ENCODE measurements around the gene PGAP6.
A peak's percentile ranks its signal among the peaks of the same experiment; 100 is the strongest.
"Not testable (repeated sequence)": the region's sequence is repeated elsewhere in the genome, so short reads cannot be mapped to it uniquely, and the experiment has no call there.

The PGAP6 gene

DNA sequence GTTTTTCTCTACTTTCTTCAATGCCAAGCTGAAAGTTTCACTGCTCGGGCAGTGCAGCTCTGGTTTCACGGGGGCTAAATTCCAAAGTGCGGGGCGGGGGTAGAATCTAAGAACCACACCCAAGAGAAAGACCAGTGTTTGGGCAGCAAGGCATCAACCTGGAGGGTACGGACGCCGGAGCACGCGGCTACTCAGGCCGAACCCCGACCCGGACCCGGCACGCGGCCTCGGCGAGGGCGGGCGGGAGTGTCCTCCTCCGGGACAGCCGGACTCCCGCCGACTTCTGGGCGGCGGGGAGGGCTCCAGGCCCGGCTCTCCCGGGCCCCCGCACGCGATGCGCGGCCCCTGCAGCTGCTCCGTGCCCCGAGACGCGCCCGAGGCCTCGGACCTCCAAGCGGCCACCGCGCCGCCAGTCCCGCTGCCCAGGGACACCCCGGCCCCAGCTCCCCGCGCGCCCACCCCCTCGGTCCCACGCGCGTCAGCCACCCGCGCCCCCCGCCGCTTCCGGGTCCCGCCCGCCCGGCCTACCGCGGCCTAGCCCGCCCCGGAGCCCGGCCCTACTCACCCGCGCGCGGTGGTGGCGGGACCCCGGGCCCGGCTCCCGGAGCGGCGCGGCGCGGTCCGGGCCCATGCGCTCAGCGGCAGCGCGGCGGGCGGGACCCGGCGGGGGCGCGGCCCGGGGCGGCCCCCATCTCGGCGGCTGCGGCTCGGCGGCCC, 29.8 kb downstream of the PGAP6 start:
- DNase-seq (ENCODE audit: low spot score) = peak; percentile 17

DNA sequence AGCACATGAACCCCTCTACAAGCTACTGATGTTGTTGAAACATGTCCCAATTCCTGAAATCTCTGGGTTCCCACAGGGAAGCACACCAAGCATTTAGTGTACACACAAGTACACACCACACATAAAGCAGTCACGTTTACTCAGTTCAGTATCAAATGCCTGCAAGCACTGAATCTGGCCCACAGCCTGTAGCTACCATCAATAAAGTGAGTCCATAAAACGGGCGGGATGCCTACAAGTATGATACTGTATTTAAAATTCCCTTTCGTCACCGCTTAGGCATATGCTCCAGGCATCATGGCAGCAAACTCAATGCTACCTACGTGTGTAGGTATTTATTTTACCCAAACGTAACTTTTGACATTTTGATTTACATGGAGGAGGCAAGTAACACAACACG, 31.6 kb downstream of the PGAP6 start:
- DNase-seq (ENCODE audit: low spot score) = no peak

DNA sequence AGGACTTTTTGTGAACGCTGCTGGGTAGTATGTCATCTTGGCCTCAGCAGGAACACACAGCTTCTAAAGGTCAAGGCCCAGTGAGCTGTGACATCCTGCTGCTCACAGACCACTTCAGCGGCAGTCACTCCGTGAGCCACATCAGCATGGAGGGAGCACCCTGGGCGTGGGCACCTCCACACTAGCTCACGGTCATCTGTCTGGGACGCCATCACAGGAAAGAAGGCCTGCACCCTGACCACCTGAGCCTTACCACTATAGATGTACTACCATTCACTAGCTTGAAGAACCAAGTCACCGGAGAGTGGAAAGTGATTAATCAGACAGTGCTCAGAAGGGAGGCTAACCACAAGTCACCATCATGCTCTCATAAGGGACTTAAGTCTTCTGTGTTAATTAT, 32.6 kb downstream of the PGAP6 start:
- no peak for DNase-seq (ENCODE audit: low spot score)

DNA sequence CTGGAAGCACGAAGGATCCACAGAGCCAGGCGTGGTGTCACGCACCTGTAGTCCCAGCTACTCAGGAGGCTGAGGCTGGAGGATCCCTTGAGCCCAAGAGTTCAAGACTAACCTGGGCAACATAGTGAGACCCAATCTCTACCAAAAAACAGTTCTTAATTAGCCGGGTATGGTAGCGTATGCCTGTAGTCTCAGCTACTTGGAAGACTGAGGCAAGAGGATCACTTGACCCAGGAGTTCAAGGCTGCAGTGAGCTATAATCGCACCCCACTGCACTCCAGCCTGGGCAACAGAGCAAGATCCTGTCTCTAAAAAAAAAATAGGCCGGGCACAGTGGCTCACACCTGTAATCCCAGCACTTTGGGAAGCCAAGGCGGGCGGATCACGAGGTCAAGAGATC, 33.3 kb downstream of the PGAP6 start:
- not testable (repeated sequence) for DNase-seq (ENCODE audit: low spot score)

DNA sequence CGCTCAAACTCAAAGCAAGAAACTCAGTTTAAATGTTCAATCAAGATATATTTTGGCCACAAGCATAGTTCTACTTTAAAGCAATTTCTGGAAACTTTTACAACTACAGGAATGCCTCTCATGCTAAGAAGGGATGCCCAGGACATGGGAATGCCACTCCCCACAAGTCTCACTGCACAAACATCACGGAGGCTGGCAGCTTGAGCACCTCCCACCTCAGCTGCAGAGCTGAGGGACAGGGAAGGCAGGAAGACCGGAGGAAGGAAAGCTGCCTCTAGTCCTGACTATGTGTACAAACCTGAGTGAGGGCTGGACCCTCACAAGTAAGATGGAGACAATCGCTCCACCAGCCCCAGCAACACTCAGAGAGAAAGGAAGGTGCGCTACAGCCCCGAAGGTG, 34.6 kb downstream of the PGAP6 start:
- DNase-seq (ENCODE audit: low spot score) = no peak

DNA sequence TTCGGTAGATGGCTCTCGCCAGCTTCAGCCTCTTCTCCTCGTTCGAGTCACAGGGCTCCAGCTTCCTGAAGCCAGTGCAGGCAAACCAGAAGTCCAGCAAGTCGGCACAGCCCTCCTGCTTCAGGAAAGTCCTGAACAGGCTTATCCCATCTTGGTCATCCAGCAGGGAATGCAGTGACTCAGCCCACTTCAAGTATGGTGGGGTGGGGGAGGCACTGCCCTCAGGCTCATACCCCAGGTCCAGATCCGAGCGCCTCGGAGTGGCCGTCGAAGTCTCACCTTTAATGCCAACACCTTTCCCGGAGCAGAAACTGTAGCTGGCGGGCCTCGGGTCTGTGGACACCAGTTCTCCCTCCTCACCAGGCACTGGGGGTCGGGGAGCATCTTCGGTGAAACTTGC, 35.2 kb downstream of the PGAP6 start:
- no peak for DNase-seq (ENCODE audit: low spot score)

DNA sequence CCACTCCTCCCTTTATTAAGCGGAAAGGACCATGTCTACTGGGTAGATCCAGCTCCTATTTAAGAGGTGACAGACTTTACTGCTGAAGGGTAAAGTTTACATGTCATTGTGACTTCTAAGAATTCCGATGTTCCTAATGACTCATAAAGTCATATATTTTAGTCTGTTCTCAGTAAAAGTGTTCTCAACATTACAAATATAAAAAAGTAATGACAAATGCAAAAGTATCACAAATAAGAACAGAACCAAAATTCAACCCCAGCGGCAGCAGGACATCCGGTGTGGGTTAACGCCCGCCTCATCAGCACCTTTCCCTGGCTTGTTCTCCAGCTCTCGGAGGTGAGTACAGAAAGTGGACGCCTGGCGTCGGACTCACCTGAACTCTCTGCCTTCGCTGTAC, 36.0 kb downstream of the PGAP6 start:
- no peak for DNase-seq (ENCODE audit: low spot score)

DNA sequence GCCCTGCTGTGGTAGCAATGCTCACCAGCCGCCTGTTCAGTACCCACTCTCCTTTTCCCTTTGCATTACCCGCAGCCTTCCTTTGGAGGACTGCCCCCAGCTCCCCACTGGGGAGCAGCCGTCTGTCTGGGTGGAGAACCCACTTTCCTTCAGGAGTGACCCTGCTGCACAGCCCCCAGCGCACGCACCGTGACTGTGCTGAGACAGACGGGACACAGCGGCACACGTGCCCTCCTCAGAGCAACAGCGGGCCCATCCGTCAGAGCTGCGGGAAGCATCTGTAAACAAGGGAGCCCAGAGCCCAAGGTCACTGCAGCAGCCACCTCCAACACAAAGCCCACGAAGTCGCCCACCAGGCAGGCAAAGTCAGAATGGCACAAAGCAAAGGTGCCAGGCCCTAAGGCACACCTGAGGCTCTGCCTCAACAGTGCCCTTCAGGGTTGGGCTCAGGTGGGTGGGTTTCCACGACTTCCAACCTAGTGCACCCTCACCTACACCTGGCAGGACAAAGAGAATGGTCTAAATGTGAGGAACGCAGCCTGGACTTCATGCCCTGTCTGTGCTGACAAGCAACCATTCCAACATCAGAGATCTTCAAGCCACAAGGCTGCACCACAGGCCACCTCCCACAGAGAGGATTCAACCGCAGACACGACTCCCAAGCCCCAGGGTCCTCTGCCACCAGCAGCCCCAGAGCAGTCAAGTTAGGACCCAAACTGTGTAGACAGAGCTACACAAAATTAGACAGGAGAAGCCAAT, 39.1 kb downstream of the PGAP6 start:
- DNase-seq (ENCODE audit: low spot score) = no peak

DNA sequence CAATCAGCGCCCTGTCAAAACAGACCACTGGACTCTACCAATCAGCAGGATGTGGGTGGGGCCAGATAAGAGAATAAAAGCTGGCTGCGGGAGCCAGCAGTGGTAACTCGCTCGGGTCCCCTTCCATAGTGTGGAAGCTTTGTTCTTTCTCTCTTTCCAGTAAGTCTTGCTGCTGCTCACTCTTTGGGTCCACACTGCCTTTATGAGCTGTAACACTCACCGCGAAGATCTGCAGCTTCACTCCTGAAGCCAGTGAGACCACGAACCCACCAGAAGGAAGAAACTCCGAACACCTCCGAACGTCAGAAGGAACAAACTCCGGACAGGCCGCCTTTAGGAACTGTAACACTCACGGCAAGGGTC, 39.8 kb downstream of the PGAP6 start:
- DNase-seq (ENCODE audit: low spot score) = not testable (repeated sequence)

DNA sequence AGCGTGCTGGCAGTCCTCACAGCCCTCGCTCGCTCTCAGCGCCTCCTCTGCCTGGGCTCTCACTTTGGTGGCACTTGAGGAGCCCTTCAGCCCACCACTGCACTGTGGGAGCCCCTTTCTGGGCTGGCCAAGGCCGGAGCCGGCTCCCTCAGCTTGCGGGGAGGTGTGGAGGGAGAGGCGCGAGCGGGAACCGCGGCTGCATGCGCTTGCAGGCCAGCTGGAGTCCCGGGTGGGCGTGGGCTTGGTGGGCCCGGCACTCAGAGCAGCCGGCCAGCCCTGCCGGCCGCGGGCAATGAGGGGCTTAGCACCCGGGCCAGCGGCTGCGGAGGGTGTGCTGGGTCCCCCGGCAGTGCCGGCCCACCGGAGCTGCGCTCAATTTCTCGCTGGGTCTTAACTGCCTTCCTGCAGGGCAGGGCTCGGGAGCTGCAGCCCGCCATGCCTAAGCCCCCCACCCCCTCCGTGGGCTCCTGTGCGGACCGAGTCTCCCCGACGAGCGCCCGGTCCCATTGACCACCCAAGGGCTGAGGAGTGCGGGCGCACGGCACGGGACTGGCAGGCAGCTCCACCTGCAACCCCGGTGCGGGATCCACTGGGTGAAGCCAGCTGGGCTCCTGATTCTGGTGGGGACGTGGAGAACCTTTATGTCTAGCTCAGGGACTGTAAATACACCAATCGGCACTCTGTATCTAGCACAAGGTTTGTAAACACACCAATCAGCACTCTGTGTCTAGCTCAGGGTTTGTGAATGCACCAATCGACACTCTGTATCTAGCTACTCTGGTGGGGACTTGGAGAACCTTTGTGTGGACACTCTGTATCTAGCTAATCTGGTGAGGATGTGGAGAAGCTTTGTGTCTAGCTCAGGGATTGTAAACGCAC, 40.4 kb downstream of the PGAP6 start:
- not testable (repeated sequence) for DNase-seq (ENCODE audit: low spot score)

DNA sequence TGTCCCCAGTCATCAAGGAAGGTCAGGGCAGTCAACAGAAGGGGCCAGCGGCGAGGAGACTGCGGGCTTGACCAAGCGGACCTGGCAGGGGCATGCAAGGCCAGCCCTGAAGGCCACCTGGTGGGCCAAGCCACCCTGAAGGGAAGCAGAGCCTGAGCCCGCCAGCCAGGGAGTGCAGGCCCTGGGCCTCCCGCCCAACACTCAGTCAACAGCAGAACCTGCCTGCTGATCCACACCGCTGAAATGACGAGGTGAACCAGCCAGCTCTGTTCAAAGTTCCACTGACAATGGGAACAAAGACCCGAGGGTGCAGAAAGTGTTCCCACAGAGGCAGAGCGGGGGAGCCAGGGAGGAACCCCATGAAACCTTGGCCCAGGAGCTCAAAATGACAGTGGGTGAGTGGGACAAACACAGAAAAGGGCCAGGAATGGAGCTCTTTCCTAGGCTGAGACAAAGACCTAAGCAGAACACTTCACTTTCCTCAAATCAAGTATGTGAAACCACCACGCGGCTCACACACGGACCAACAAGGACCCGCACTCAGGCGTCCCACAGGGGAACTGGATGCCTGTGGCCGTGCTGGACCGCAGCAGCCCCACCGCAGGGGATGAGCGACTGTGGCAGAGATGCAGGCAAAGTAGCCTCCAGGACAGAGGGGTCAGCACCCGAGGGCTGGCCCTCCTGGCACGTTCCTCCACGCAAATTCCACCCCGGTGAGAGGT, 41.2 kb downstream of the PGAP6 start:
- DNase-seq (ENCODE audit: low spot score) = no peak

DNA sequence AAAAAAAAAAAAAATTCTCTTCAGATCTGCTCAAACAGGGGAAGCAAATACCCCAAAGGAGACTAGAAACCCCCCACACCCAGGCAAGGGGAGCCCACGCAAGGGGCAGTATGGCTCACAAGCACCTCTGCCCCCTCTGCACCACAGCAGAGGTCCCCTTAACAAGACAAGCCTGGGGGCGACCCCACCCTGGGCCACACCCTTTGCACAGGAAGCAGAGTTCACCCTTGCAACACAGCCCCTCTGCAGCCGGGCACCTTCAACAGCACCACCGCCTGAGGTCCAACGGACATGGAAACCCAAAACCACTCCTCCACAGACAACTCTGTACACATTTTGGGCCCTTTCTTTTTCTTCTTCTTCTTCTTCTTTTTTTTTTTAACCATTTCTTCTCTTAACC, 42.1 kb downstream of the PGAP6 start:
- DNase-seq (ENCODE audit: low spot score) = no peak

DNA sequence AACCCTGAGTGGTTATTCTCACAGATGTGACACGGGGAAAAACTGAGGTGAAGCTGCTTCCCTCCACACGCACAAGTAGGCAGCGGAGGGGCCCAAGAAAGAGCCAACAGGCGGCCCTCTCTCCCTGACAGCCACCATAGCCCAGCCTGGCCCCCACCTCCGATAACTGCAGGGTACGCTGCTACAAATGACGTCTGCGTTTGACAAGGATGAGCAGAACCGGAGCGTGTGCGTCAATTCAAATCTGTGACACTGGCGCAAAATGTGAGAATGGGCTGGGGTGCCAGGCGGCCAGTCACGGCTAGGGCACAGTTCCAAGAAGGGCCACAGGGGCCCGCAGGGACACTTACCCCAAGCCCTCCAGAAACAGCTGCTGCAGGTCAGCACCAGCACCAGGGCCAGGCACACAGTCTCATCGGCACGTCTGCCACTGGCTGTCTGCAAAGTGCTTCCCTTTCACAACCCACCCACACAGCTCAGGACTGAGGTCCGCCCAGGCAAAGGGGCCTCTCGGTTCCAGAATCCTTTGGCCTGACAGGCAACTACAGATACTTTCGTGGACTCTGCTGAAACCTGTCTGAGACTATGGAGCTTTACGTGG, 43.7 kb downstream of the PGAP6 start:
- DNase-seq (ENCODE audit: low spot score) = no peak

DNA sequence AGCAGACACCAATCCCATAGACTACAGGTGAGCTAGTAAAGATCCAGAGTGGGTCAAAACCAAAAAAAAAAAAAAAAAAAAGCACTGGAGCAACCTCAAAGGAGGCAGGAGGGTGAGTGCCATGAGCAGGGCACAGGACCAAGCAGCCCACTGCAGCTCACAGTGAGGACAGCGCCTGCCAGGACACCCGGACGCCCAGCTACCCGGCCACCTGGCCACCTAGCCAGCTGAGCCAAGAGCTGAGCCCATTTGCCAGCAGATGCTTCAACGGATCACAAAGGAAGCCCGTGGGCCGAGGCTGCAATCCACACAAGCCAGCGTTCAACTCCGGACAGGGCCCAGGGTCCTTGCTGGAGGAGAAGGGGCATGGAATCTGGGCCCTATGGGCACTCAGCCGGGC, 44.3 kb downstream of the PGAP6 start:
- DNase-seq (ENCODE audit: low spot score) = no peak

DNA sequence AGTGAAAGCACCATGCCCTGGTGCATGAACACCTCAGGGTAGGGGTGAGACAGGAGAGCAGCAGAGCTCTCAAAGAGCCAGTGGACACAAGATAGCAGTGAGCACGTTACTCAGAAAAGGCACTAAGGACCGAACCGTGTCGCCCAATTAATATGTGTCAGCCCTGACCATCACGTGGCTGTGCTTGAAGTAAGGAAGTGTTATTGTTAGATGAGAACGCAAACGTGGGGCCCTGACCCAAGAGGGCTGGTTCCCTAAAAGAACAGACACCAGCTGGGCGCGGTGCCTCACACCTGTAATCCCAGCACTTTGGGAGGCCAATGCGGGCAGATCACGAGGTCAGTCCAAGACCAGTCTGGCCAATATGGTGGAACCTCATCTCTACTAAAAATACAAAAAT, 45.5 kb downstream of the PGAP6 start:
- DNase-seq (ENCODE audit: low spot score) = no peak

DNA sequence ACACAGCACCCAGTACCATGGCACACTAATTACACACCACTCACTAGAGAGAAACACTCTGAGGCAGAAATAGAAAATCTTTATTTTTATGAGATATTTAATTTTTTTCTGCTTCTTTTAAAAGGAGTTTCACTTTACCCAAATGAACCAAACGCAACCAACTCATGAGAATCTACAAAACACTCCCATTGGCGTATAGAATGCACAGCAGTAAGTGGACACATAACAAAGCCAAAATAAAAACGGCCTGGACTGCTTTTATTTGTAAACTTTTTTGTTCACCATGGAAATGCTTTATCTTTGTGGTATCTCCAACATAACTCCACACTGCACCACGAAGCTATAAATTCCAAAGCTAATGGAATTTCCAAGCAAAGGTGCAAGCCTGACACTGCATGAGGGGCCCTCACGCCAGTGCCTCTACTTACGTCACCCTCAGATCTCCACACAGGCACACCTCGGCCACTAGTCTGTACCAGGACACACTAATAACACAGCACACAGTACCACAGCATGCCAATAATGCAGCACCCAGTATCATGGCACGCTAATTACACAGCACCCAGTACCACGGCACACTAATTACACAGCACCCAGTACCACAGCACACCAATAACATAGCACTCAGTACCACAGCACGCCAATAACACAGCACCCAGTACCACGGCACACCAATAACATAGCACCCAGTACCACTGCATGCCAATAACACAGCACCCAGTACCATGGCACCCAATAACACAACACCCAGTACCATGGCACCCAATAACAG, 46.7 kb downstream of the PGAP6 start:
- not testable (repeated sequence) for DNase-seq (ENCODE audit: low spot score)

DNA sequence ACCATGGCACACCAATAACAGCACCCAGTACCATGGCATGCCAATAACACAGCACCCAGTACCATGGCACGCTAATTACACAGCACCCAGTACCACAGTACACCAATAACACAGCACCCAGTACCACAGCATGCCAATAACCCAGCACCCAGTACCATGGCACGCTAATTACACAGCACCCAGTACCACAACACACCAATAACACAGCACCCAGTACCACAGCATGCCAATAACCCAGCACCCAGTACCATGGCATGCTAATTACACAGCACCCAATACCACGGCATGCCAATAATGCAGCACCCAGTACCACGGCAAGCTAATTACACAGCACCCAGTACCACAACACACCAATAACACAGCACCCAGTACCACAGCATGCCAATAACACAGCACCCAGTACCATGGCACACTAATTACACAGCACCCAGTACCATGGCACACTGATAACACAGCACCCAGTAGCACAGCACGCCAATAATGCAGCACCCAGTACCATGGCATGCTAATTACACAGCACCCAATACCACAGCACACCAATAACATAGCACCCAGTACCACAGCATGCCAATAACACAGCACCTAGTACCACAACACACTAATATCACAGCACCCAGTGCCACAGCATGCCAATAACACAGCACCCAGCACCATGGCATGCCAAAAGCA, 47.5 kb downstream of the PGAP6 start:
- not testable (repeated sequence) for DNase-seq (ENCODE audit: low spot score)

DNA sequence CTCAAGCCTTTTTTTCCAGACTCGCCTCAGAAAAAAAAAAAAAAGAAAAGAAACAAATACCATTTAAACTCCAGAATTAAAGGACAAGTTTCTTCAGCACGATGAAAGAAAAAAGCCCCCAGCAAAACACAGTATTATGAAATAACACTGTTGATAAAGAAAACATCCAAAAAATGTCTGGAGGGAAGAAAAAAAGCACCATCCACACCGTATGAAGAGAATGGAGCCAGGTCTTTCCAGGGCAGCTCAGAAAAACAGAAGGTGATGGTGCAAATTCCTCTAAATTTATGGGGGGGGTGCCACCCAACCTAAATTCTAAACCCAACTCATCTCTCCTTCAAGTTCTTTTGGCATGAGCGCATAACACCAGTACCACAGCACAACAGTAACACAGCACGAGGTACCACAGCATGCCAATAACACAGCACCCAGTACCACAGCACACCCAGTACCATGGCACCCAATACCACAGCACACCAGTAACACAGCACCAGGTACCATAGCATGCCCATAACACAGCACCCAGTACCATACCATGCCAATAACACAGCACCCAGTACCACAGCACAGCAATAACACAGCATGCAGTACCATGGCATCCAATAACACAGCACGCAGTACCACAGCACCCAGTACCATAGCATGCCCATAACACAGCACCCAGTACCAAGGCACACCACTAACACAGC, 48.2 kb downstream of the PGAP6 start:
- DNase-seq (ENCODE audit: low spot score) = no peak

DNA sequence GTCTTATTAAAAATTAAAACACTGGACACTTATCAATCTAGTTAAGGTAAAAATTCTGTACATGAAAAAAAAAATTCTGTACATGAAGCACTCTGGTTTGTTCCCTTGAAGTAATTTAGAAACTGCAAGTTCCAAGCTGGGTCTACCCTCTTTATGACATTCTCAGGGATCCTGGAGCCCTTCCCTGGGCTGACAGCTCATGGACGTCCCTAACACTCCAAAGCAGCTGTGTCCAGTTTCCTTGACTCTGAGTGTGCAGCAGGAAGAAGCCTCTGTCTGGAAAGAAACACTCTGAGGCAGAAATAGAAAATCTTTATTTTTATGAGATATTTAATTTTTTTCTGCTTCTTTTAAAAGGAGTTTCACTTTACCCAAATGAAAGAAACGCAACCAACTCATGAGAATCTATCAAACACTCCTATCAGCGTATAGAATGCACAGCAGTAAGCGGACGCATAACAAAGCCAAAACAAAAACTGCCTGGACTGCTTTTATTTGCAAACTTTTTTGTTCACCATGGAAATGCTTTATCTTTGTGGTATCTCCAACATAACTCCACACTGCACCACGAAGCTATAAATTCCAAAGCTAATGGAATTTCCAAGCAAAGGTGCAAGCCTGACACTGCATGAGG, 50.5 kb downstream of the PGAP6 start:
- not testable (repeated sequence) for DNase-seq (ENCODE audit: low spot score)

All from hematopoietic multipotent progenitor cell treated with erythropoietin and hydrocortisone succinate and interleukin-3 and kit ligand, for 17 days (in vitro differentiated cells).